Ascending aorta (tissue), 2 donors: ENCODE data around the gene TUBA4B. TPM values are rescaled to one million over a fixed set of nuclear protein-coding genes. Genes with fewer than 3 reads are reported as not detected.

ENCODE experiments used
- DNase-seq, 2 donors: peaks; one replicate each; pipeline ENCODE4 v3.0.0-alpha.2; 2019; ENCODE audit warnings: low spot score in 2 of 2
- H3K27ac ChIP-seq, 2 donors: fragments of 200-600 bp; sonication (generic); one replicate each; pipeline ENCODE4 v1.5.1; 2016 to 2017; ENCODE audit warnings: mild to moderate bottlenecking in 1 of 2
- H3K27me3 ChIP-seq: fragments of 200-600 bp; sonication (generic); one replicate; pipeline ENCODE4 v1.5.1; 2017
- H3K36me3 ChIP-seq, 2 donors: fragments of 200-600 bp; sonication (generic); one replicate each; pipeline ENCODE4 v1.5.1; 2016
- H3K4me1 ChIP-seq, 2 donors: fragments of 200-600 bp; sonication (generic); one replicate each; pipeline ENCODE4 v1.5.1; 2016 to 2017; ENCODE audit warnings: mild to moderate bottlenecking in 1 of 2
- H3K4me3 ChIP-seq, 2 donors: fragments of 200-600 bp; sonication (generic); one replicate each; pipeline ENCODE4 v1.5.1; 2016 to 2017; ENCODE audit warnings: mild to moderate bottlenecking in 1 of 2
- H3K9me3 ChIP-seq, 2 donors: fragments of 200-600 bp; sonication (generic); one replicate each; pipeline ENCODE4 v1.5.1; 2016
- intact Hi-C: fragments of 100-400 bp; cut with DNase I; formaldehyde crosslinking; loops from one replicate; pipeline ENCODE4 v1.15.1; 2023
- total RNA-seq: library from RNA; depleted of rRNA; stranded (reverse); fragments of >200 nt; gene quantifications from one replicate; pipeline ENCODE4 v1.1.0, GENCODE V29; 2016
- TF ChIP-seq, protein P1 (sequence below), 3 experiments: fragments of 200-600 bp in 2 of 3; fragments of 450-650 bp in 1 of 3; sonication (generic) in 2 of 3; IDR thresholded peaks; one replicate each; pipeline ENCODE4 v1.5.1; 2016 to 2019; ENCODE audit warnings: antibody characterized with exemption in 3 of 3, mild to moderate bottlenecking in 1 of 3, moderate library complexity in 1 of 3

TUBA4B gene
- total RNA-seq, 1 donor from 2014 or later = not detected

DNA sequence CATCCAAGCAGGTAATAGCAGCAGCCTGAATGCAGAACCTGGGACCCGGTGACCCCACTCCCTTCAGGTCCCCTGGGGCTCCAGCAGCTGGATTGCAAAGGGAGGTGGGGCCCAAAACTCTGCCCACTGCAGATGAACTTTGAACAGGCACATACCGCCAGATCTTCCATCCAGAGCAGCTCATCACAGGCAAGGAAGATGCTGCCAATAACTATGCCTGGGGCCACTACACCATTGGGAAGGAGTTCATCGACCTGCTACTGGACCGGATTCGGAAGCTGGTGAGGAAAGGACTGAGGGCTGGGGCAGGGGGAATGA lies 17.0 kb downstream of the TUBA4B start:
- no peaks in the 10 kb centered on the region for H3K36me3 ChIP-seq
- TF ChIP-seq, protein P1, sequence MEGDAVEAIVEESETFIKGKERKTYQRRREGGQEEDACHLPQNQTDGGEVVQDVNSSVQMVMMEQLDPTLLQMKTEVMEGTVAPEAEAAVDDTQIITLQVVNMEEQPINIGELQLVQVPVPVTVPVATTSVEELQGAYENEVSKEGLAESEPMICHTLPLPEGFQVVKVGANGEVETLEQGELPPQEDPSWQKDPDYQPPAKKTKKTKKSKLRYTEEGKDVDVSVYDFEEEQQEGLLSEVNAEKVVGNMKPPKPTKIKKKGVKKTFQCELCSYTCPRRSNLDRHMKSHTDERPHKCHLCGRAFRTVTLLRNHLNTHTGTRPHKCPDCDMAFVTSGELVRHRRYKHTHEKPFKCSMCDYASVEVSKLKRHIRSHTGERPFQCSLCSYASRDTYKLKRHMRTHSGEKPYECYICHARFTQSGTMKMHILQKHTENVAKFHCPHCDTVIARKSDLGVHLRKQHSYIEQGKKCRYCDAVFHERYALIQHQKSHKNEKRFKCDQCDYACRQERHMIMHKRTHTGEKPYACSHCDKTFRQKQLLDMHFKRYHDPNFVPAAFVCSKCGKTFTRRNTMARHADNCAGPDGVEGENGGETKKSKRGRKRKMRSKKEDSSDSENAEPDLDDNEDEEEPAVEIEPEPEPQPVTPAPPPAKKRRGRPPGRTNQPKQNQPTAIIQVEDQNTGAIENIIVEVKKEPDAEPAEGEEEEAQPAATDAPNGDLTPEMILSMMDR (IDR thresholded peaks at IDR 0.05) = no peak
- no peak overlapping the region for H3K27ac ChIP-seq
- H3K9me3 ChIP-seq = no peaks in the 10 kb centered on the region
- no peak for DNase-seq
- H3K4me3 ChIP-seq = no peak overlapping the region
- intact Hi-C loops = loop anchor here (10.0 kb wide), 1 partner anchor 275 kb away; the partner anchor contains the start of genes CHPF and TMEM198
- peaks cover 7 to 10% of the 10 kb centered on the region in 2 donors for H3K4me1 ChIP-seq
- H3K27me3 ChIP-seq = no peaks in the 10 kb centered on the region

DNA sequence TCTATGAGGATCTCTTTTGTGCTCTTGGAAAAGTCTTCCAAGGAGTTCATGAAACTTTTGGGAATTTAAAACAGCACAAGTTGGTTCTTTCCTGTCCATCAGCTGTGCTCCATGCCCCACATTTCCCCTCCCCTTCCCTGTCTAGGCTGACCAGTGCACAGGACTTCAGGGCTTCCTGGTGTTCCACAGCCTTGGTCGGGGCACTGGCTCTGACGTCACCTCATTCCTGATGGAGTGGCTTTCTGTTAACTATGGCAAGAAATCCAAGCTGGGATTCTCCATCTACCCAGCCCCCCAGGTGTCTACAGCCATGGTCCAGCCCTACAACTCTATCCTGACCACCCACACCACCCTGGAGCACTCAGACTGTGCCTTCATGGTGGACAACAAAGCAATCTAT lies 18.0 kb downstream of the TUBA4B start:
- no peaks in the 10 kb centered on the region for H3K36me3 ChIP-seq
- no peak for DNase-seq
- no peak overlapping the region for H3K4me3 ChIP-seq
- intact Hi-C loops = loop anchor here (10.0 kb wide), 1 partner anchor 274 kb away; the partner anchor contains the start of genes CHPF and TMEM198
- TF ChIP-seq, protein P1 (IDR thresholded peaks at IDR 0.05) = no peak
- no peak overlapping the region for H3K27ac ChIP-seq
- no peaks in the 10 kb centered on the region for H3K27me3 ChIP-seq
- peaks cover 7 to 10% of the 10 kb centered on the region in 2 donors for H3K4me1 ChIP-seq
- H3K9me3 ChIP-seq = no peaks in the 10 kb centered on the region

- no peak overlapping the region for H3K4me3 ChIP-seq
- no peaks in the 10 kb centered on the region for H3K36me3 ChIP-seq
- intact Hi-C loops = loop anchor here (10.0 kb wide), 1 partner anchor 272 kb away; the partner anchor contains the start of genes CHPF and TMEM198
- DNase-seq = no peak
- no peaks in the 10 kb centered on the region for H3K9me3 ChIP-seq
- H3K27ac ChIP-seq = no peak overlapping the region
- H3K27me3 ChIP-seq = no peaks in the 10 kb centered on the region
- TF ChIP-seq, protein P1 (IDR thresholded peaks at IDR 0.05) = no peak
- peaks cover 8 to 10% of the 10 kb centered on the region in 2 donors for H3K4me1 ChIP-seq
Observed at GRCh38 chr2:219272356-219272755, 19.3 kb downstream of the TUBA4B start.

DNA sequence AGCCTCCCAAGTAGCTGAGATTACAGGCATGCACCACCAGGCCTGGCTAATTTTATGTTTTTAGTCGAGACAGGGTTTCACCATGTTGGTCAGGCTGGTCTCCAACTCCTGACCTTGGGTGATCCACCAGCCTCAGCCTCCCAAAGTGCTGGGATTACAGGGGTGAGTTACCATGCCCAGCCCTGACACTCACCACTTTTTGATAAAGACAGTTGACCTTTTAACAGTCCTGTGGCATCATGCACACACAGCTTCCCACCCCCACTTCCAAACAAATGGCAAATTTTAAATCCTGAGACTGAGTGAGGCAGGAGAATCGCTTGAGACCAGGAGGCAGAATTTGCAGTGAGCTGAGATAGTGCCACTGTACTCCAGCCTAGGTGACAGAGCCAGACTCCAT lies 20.0 kb downstream of the TUBA4B start:
- peak overlapping the region; percentile 96 for H3K27ac ChIP-seq
- DNase-seq = no peak
- no peak overlapping the region for H3K4me3 ChIP-seq
- peaks cover 10 to 14% of the 10 kb centered on the region in 2 donors for H3K4me1 ChIP-seq
- H3K9me3 ChIP-seq = no peaks in the 10 kb centered on the region
- intact Hi-C loops = loop anchor here (10.0 kb wide), 1 partner anchor 272 kb away; the partner anchor contains the start of genes CHPF and TMEM198
- H3K36me3 ChIP-seq = no peaks in the 10 kb centered on the region
- no peaks in the 10 kb centered on the region for H3K27me3 ChIP-seq
- TF ChIP-seq, protein P1 (IDR thresholded peaks at IDR 0.05) = no peak

- H3K4me3 ChIP-seq = peak overlapping the region in 1 of 2 donors; percentile 5
- TF ChIP-seq, protein P1 (IDR thresholded peaks at IDR 0.05) = no peak
- intact Hi-C loops = loop anchor here (1.0 to 10.0 kb wide), 4 partner anchors 20 to 271 kb away; partner anchors contain the start of genes CHPF, RETREG2 and TMEM198
- no peaks in the 10 kb centered on the region for H3K36me3 ChIP-seq
- no peaks in the 10 kb centered on the region for H3K27me3 ChIP-seq
- peak; percentile 52 to 78 for DNase-seq
- no peaks in the 10 kb centered on the region for H3K9me3 ChIP-seq
- peaks cover 10 to 23% of the 10 kb centered on the region in 2 donors for H3K4me1 ChIP-seq
- H3K27ac ChIP-seq = peak overlapping the region; percentile 96
Observed at GRCh38 chr2:219273937-219274336, 20.9 kb downstream of the TUBA4B start.
